Activated CD8-positive, alpha-beta memory T cell treated with anti-CD3 and anti-CD28 coated beads for 4 hours (primary cell): ENCODE results near the gene MYO5B.

Source experiments
- DNase-seq, 2 donors: peaks; one replicate each; pipeline ENCODE4 v3.0.0-alpha.2; 2020; ENCODE audit warnings: low read depth in 2 of 2

MYO5B gene

GRCh38 chr18:49886891-49887764 is 307.8 kb downstream of the MYO5B start:
- no peak for DNase-seq

GRCh38 chr18:49884959-49885358 is 310.0 kb downstream of the MYO5B start:
- DNase-seq = no peak

GRCh38 chr18:49884465-49884864 is 310.5 kb downstream of the MYO5B start:
- DNase-seq = no peak

DNA sequence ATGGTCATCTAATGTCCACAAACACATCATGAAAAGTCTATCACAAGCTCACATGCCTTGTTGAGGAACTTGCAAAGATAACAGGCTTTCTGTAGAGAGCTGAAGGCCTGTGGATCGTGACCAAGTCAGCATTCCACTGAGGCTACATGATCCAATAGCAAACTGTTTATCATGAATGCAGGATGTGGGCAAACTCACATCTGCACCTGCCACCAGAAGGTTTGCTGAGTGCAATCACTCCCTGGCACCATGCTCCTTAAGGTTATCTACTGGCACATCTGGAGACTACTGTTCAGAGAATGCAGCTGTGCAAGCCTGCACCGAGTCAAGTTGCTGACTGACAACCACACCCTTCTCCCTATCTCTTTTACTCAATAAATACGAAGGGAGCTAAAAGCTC is 314.3 kb downstream of the MYO5B start:
- DNase-seq = no peak

DNA sequence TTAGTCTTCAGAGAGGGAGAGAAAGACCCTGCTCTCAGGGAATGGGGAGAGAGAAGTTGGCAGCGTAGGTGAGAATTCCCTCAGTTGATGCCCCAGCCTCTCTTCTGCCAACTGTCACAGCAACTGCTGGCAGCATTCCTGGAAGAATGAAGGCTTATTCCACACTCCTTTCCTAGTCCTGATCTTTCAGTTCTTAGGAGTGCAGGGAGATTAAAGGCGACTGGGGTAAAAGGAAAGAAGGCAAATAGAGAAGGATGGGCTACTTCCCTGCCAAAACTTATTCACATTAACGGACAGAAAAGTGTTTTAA is 315.7 kb downstream of the MYO5B start:
- DNase-seq = no peak

GRCh38 chr18:49878567-49879270 is 316.2 kb downstream of the MYO5B start:
- DNase-seq = no peak

DNA sequence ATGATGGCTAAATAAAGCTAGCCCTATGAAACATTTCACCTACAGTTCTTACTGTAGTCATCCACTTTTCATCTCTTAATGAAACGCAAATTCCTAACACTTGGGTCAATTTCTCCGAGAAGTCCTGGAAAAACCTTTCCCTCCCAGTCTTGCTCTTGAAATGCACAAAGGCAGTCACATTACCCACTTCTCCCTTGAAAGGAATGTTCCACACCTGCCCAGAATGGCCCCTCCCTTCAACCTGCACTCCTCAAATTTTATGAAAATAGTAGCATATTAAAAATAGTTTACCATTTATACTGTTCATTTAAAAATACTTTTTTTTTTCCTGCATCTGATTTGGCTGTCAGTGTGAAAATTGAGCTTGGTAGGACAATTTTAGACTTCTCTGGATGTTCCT is 316.9 kb downstream of the MYO5B start:
- no peak for DNase-seq

GRCh38 chr18:49876536-49876935 is 318.4 kb downstream of the MYO5B start:
- no peak for DNase-seq

DNA sequence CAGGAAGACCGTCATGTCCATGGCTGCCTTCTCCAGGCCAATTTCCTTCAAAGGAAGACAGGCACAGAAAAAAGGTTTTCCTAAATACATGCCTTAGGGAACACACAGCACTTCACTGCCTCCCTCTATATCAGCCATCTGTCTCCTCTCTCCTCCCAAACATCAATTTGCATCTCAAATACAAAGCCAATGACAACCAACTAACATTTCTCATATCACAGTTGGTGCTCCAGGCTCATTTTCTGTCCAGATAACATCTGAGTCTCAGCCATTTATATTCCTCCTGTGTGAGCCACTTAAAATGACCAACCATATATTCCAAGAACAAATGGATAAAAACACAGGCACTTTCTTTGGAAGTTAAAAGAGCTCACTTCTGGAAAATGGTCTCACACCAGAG is 319.2 kb downstream of the MYO5B start:
- DNase-seq = no peak

DNA sequence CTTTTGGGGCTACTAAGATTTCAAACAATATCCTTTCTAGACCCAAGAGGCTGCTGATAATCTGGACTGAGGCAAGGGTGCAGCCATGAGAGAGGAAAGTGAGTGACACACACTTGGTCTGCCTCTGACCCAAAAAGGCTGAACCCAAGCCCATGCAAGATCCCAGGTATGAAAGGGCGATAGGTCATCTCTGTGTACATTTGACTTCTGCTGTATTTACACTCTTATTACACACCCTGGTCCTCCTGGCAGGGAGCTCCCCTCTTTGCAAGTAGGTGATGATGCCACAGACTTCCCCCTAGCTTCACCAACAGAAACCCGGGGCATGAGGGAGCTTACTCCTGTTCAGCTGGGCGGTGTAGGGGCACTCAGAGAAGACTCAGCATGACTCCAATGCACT is 319.8 kb downstream of the MYO5B start:
- DNase-seq = no peak

- DNase-seq = no peak
These were observed 320.7 kb downstream of the MYO5B start for GRCh38 chr18:49874238-49874637.

DNA sequence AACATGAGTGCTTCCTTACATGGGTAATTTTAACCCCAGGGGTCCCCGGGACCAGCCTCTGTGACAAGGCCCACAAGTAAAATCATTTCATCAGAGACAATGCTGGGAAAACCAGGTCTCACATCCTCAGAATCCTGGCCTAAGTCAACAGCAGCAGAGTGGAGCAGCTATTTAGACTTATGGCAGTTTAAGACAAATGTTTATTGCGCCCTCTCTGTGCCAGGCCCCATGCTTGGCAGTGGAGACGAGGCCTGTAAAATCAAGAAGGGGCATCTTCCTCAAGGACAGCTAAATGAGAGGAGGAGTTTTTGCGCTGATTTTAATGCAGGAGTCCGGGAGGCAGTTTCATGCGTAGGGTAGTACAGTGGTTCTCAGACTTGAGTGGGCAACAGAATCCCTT is 325.6 kb downstream of the MYO5B start:
- DNase-seq = no peak

DNA sequence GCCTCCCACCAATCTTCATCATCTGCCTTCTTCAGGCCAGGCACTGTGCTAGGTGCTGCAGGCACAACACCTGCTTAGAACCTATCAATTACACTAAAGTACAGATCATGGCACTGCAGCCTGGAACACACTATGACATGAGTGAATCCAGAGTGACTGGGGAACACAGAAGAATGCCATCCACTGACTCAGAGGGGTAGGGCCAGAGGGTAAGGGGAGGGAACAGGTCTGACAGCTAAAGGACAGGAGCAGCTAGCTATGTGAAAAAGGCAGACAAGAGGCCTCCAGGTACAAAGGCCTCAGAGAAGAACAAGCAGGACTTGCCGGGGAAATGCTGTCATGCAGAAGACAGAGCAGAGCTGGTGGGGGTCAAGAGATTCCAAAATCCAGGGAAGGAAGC is 328.3 kb downstream of the MYO5B start:
- no peak for DNase-seq

GRCh38 chr18:49865401-49865800 is 329.5 kb downstream of the MYO5B start:
- no peak for DNase-seq

DNA sequence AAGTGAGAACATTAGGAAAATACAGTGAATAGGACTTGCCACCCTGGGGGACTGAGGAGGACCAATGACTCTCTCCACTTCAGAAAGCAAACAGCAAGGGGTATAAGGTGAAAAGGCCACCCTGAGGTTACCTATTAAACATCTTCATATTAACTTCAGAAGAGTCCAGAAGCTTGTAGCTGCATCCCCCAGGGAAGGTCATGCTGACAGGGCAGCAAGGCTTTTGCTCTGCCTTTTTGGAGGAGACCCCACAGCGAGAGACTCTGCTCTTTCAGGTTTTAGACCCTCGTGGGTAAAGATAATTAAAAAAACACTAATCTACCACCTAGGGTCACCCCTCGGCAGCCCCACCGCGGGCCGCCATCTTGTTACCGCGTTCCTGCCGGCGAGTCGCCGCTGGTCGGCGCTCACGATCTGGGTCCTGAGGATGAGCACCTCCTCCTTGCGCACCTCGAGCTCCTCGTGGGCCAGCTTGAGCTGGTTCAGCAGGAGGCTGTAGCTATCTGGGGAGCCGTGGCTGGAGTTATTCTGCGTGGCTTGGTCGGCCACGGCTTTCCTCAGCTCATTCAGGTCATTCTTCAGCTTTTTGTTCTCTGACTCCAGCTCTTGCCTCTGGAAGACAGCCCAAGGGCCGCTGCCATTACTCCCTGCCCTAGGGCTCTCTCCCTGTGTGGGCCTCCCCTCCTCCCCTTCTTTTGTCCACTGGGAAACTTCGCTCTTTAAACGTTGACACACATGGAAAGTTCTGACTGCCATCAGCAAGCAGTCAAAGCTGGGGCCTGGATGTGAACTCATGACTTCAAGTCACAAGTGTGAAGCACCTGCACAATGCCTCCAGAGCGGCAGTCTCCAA is 331.0 kb downstream of the MYO5B start:
- DNase-seq = no peak

DNA sequence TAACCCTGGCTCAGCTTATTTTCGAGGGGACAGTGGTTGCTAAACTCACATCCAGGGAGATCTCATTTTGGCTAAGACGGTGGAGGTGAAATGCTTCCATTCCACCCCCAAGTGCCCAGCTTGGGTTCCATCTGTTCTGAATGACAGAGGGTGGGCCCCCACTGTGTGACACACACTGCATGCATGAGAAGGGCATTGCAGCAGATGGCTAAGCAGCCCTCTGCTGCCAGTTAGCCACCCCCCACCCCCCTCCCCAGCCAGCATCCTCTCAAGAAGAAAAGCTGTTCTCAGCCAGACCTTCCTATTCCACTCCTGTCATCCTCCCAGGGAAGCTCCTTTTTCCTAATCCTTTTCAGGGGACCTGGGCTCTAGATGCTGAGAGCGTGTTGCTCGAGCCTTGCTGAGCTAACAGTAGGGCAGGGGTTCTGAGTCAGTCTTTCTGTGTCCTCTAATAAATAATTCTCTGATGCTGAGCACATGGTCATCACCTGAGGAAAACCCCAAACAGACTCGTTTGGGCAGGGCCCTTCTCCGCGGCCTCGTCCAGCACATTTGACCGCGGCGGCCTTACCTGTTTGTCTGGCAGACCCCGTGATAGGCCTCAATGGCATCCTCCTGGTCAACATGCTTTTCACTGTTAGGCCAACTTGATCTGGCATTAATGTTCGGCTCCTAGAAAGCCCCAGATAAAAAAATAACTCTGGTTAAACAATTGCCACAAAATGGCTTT is 332.1 kb downstream of the MYO5B start:
- no peak for DNase-seq

- no peak for DNase-seq
These were observed 333.3 kb downstream of the MYO5B start for GRCh38 chr18:49861659-49862058.

- DNase-seq = no peak
These were observed 335.2 kb downstream of the MYO5B start for GRCh38 chr18:49859725-49860124.

DNA sequence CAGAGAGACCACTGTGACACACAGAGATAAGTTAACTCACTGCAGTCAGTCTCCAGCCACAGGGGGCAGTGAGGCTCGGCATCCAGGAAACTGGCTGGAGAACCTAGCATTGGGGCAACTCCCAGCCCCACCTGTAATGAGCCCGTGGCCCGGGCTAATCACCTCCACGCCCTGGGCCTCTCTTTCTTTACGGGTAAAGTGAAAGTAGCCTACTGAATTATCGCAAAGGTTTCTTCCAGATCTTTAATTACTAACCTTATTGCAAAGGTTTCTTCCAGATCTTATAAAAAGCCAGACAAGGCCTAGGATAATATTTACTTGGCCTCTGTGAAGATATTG is 336.0 kb downstream of the MYO5B start:
- DNase-seq = no peak

- DNase-seq = peak; percentile 3 to 14
These were observed 336.5 kb downstream of the MYO5B start for GRCh38 chr18:49858309-49859020.

DNA sequence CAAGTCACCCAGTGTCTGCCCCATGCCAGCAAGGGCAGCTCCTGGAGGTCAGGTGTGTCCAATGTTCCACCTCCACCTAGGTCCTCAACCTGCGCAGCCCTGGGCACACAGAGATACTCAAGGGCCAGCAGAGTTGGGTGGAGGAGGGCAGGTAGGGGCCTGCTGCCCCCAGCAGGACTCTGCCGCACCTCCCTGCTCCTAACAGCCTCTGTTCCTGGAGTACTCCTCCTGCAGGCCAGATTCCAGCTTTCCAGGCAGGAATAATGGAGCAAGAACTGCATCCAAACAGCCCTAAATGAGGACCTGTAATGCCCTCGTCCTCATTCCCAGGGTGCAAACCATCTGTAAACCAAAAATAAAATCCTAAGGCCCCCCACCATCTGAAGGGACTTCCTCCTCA is 337.2 kb downstream of the MYO5B start:
- DNase-seq = no peak
